ENCODE data around the gene ACKR1.

Gene ACKR1

GRCh38 chr1:159223004-159223403 lies 18.3 kb downstream of the ACKR1 start:
- no peak for DNase-seq

GRCh38 chr1:159228554-159228953 lies 23.9 kb downstream of the ACKR1 start:
- no peak for DNase-seq

- no peak for DNase-seq
These were observed 24.7 kb downstream of the ACKR1 start for GRCh38 chr1:159229260-159229885.

DNA sequence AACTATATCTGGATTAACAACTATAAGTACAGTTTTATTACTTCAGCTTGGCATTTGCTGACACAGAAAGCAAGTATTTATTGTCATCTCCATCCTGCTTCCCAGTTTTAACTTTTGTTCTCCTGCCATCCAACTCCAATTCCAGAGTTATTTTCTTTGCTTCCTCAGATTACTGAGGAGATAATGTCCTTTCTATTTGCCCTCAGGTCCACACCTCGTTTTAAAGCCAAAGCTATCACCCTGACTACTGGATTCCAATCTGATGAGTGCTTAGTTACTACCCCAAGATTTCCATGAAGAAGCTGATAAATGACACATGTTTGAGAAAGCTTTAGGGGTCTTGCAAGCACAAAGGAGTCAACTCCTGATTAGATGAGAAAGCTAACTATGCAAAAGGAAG lies 25.2 kb downstream of the ACKR1 start:
- no peak for DNase-seq

DNA sequence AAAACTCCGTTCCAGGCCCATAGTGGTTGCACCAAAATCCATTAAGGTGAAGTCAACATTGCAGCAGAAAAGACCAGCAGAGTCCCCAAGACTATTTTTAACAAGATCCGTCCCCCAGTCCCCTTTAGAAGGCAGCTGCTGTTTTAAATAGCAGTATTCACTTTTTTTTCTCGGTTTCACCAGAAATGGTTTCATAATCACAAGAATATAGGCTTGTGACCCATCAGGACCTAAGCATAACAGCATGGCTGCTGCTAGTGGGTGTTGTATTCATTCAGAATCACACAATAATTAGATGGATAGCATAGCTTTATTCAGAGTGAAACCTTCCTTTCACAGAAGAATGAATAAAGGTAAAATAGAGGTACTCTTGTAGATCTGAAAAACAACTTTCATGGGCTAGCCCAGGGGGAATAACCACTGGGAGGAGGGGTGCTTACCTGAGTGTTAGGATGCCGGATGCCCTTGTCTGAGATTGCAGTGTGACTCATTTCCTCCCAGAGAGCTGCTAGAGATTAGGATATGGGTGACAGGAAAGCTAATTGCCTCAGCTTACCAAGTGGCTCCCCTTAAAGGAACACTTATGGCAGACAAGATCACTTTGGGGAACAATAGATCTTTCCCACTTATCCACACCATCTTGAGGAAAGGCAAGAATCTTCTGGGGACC lies 35.0 kb downstream of the ACKR1 start:
- no peak for DNase-seq

DNA sequence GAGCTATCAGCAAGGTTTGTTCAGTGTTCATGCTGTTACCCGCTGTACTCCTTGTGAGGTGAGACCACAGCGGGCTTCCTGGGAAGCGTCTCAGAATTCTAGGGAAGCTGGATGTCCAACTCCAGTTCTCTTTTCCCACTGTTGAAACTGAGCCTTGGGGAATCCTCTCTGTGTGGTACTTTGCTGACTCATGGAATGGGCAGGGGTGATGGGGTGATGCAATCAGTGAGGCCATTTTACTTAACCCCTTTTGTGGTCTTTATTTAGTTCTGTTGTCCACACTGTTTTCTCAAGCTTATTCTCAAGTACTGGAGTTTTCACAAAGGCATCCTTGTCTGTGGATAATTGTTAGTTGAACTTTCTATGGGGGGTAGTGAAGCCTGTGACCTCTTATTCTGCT lies 42.6 kb downstream of the ACKR1 start:
- DNase-seq, result no peak

DNA sequence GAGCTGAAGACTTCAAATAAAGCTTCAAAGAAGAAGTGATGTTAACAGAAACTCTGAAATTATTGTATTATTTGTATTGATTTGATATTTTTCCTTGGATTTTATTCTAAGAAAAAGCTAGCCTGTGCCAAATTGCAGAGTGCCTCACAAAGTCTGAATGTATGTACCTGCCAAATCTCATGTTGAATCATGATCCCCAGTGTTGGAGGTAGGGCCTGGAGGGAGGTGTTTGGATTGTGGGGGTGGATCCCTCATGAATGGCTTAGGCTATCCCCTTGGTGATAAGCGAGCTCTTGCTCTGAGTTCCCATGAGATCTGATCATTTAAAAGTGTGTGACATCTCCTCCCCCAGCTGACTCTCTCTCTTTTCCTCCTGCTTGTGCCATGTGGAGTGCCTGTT lies 43.6 kb downstream of the ACKR1 start:
- no peak for DNase-seq

GRCh38 chr1:159250638-159251216 lies 46.1 kb downstream of the ACKR1 start:
- no peak for DNase-seq
